ENCODE measurements around the gene MLIP.

- TF ChIP-seq CTCF (IDR thresholded peaks at IDR 0.05): no peak
- TF ChIP-seq POLR2AphosphoS5 (IDR thresholded peaks at IDR 0.05; ENCODE audit: insufficient read depth in 1 of 2, low read depth in 1 of 2): no peak
- no peak for TF ChIP-seq POLR2A (IDR thresholded peaks at IDR 0.05)
Measured at GRCh38 chr6:54138795-54139194, 27.6 kb downstream of the MLIP start.

All from vagina (tissue), 2 donors.